Vagina (tissue), 2 donors: ENCODE results near the gene IFT88.

ENCODE experiments used
- POLR2A ChIP-seq, 2 donors: fragments of 450-650 bp; IDR thresholded peaks; one replicate each; pipeline ENCODE4 v1.6.1; 2017; ENCODE audit warnings: antibody characterized with exemption in 2 of 2, mild to moderate bottlenecking in 2 of 2, moderate library complexity in 2 of 2
- POLR2AphosphoS5 ChIP-seq, 2 donors: sonication (generic); formaldehyde crosslinking; IDR thresholded peaks; one replicate each; pipeline ENCODE4 v1.9.0; 2017; ENCODE audit warnings: antibody characterized with exemption in 2 of 2, mild to moderate bottlenecking in 2 of 2, low read depth in 1 of 2; ENCODE audit not compliant: insufficient read depth in 1 of 2
- TF ChIP-seq, protein P1 (sequence below), 3 experiments: fragments of 450-650 bp in 2 of 3; fragments of 200-600 bp in 1 of 3; sonication (generic) in 1 of 3; IDR thresholded peaks; one replicate each; pipeline ENCODE4 v1.5.1; 2017 to 2019; ENCODE audit warnings: antibody characterized with exemption in 3 of 3, mild to moderate bottlenecking in 2 of 3, moderate library complexity in 2 of 3

DNA sequence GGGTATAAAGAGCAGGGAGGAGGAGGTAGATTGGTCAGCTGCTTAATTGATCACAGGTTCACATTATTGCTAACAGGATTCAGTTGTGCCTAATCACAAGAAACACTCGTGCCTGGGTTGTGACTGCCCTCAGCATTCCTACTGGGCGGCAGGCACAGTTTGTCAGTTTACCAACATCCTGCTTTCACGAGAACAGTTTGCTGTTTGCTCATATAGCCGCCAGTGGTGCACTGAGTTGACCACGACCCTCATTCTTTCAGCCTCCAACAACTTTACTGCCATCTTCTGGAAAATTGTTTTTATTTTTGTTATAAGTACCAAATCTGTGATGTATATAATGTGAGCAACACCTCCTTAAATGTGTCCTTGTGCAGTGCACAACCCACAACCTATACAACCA is 16.2 kb upstream of the IFT88 start:
- TF ChIP-seq, protein P1, sequence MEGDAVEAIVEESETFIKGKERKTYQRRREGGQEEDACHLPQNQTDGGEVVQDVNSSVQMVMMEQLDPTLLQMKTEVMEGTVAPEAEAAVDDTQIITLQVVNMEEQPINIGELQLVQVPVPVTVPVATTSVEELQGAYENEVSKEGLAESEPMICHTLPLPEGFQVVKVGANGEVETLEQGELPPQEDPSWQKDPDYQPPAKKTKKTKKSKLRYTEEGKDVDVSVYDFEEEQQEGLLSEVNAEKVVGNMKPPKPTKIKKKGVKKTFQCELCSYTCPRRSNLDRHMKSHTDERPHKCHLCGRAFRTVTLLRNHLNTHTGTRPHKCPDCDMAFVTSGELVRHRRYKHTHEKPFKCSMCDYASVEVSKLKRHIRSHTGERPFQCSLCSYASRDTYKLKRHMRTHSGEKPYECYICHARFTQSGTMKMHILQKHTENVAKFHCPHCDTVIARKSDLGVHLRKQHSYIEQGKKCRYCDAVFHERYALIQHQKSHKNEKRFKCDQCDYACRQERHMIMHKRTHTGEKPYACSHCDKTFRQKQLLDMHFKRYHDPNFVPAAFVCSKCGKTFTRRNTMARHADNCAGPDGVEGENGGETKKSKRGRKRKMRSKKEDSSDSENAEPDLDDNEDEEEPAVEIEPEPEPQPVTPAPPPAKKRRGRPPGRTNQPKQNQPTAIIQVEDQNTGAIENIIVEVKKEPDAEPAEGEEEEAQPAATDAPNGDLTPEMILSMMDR (IDR thresholded peaks at IDR 0.05), result no peak
- no peak for TF ChIP-seq POLR2A (IDR thresholded peaks at IDR 0.05)
- TF ChIP-seq POLR2AphosphoS5 (IDR thresholded peaks at IDR 0.05; ENCODE audit: insufficient read depth in 1 of 2, low read depth in 1 of 2), result no peak
